H1 (cell line): ENCODE measurements around the gene MYO5A. TPM values are rescaled to one million over a fixed set of nuclear protein-coding genes. Genes with fewer than 3 reads are reported as not detected.

Experiments used
- CTCF ChIA-PET: fragments of 300-600 bp; sonication (Branson Sonifier 250); formaldehyde crosslinking; loops from one replicate; lab custom pipeline; 2021; ENCODE audit not compliant: partially characterized antibody; lab: Charles Lee
- POLR2A ChIA-PET: fragments of 300-600 bp; sonication (Branson Sonifier 250); formaldehyde crosslinking; loops from one replicate; lab custom pipeline; 2021; ENCODE audit warnings: inconsistent platforms; ENCODE audit not compliant: partially characterized antibody; lab: Charles Lee
- DNase-seq, 2 experiments: peaks; one replicate each; pipeline versions ENCODE4 v3.0.0 to v3.0.0-alpha.2; 2010 to 2022; ENCODE audit warnings: low spot score in 2 of 2, low read depth in 1 of 2, mixed read lengths in 1 of 2
- FAIRE-seq: peaks from 2 replicates; lab custom pipeline; 2011; peaks lifted over from hg19 to GRCh38; lab: Jason Lieb, UNC
- H2AFZ ChIP-seq: 2 replicates; pipeline ENCODE4 v1.8.1; 2012; ENCODE audit warnings: low read length, inconsistent platforms
- H2AK5ac ChIP-seq: 2 replicates; pipeline ENCODE4 v1.6.1; 2013; ENCODE audit warnings: low read depth, low read length
- H2BK120ac ChIP-seq: replicated peaks from 2 replicates; pipeline ENCODE3; 2013; ENCODE audit warnings: low read depth, low read length, inconsistent platforms
- H2BK12ac ChIP-seq: 2 replicates; pipeline ENCODE4 v1.6.1; 2013; ENCODE audit warnings: low read depth, low read length
- H2BK15ac ChIP-seq: 2 replicates; pipeline ENCODE4 v1.6.1; 2013; ENCODE audit warnings: low read length
- H2BK20ac ChIP-seq: 2 replicates; pipeline ENCODE4 v1.6.1; 2013; ENCODE audit warnings: low read length
- H2BK5ac ChIP-seq: 2 replicates; pipeline ENCODE4 v1.6.1; 2013; ENCODE audit warnings: low read depth, low read length
- H3K14ac ChIP-seq: 2 replicates; pipeline ENCODE4 v1.6.1; 2013; ENCODE audit warnings: inconsistent platforms; ENCODE audit not compliant: insufficient read length
- H3K18ac ChIP-seq: 2 replicates; pipeline ENCODE4 v1.6.1; 2013; ENCODE audit warnings: low read length; ENCODE audit errors: extremely low read depth
- H3K23ac ChIP-seq: 2 replicates; pipeline ENCODE4 v1.6.1; 2013; ENCODE audit warnings: inconsistent platforms; ENCODE audit not compliant: insufficient read length
- H3K23me2 ChIP-seq: 2 replicates; pipeline ENCODE4 v1.6.1; 2013; ENCODE audit warnings: low read depth, low read length
- H3K27ac ChIP-seq: 2 replicates; pipeline ENCODE4 v1.6.1; 2011; ENCODE audit warnings: low read depth, low read length, inconsistent platforms
- H3K27me3 ChIP-seq, 4 experiments: replicated peaks in 1 of 4; 1 replicate in 1 of 4; 2 replicates in 3 of 4; pipeline versions ENCODE4 v1.6.1 to v1.8.1; 2011 to 2013; ENCODE audit warnings: low read length in 3 of 4, mild to moderate bottlenecking in 3 of 4, inconsistent platforms in 2 of 4, mixed read lengths in 2 of 4, moderate library complexity in 1 of 4; ENCODE audit not compliant: control insufficient read depth in 3 of 4, insufficient read depth in 3 of 4; ENCODE audit errors: extremely low read depth in 1 of 4
- H3K36me3 ChIP-seq, 4 experiments: 2 replicates each; pipeline versions ENCODE4 v1.6.1 to v1.8.1; 2011 to 2013; ENCODE audit warnings: mild to moderate bottlenecking in 4 of 4, low read length in 3 of 4, moderate library complexity in 2 of 4, control low read depth in 1 of 4, inconsistent platforms in 1 of 4; ENCODE audit not compliant: insufficient read depth in 4 of 4, control insufficient read depth in 2 of 4
- H3K4ac ChIP-seq: replicated peaks from 2 replicates; pipeline ENCODE3; 2013; ENCODE audit warnings: low read length, low read depth, mixed read lengths, inconsistent platforms; ENCODE audit not compliant: insufficient read length
- H3K4me1 ChIP-seq, 4 experiments: replicated peaks in 1 of 4; 1 replicate in 1 of 4; 2 replicates in 3 of 4; pipeline versions ENCODE4 v1.6.1 to v1.8.1; 2011 to 2013; ENCODE audit warnings: low read length in 3 of 4, inconsistent platforms in 2 of 4, mixed read lengths in 1 of 4; ENCODE audit not compliant: insufficient read depth in 4 of 4, control insufficient read depth in 3 of 4
- H3K4me2 ChIP-seq, 2 experiments: 2 replicates each; pipeline versions ENCODE4 v1.6.1 to v1.8.1; 2011 to 2013; ENCODE audit warnings: low read depth in 2 of 2, low read length in 2 of 2, control low read depth in 1 of 2, inconsistent platforms in 1 of 2, mild to moderate bottlenecking in 1 of 2; ENCODE audit not compliant: insufficient read depth in 1 of 2
- H3K4me3 ChIP-seq, 4 experiments: fragments of 200-600, 300-600 bp in 1 of 4; sonication (generic), shearing (Covaris generic), sonication (Bioruptor Twin) in 1 of 4; 2 replicates each; pipeline versions ENCODE4 v1.5.1 to v1.8.1; 2011 to 2016; ENCODE audit warnings: low read length in 4 of 4, low read depth in 3 of 4, control low read depth in 2 of 4, inconsistent platforms in 2 of 4, mild to moderate bottlenecking in 2 of 4, mixed read lengths in 1 of 4, moderate library complexity in 1 of 4; ENCODE audit not compliant: insufficient read depth in 2 of 4; ENCODE audit errors: extremely low read depth in 1 of 4
- H3K56ac ChIP-seq: replicated peaks from 2 replicates; pipeline ENCODE3; 2013; ENCODE audit warnings: low read depth, mild to moderate bottlenecking, mixed read lengths, low read length, inconsistent platforms; ENCODE audit not compliant: insufficient read length
- H3K79me1 ChIP-seq: 2 replicates; pipeline ENCODE4 v1.6.1; 2013; ENCODE audit warnings: low read depth, low read length, control low read depth
- H3K79me2 ChIP-seq, 2 experiments: 2 replicates each; pipeline versions ENCODE4 v1.6.1 to v1.8.1; 2012 to 2013; ENCODE audit warnings: low read length in 2 of 2, mild to moderate bottlenecking in 2 of 2, inconsistent platforms in 1 of 2; ENCODE audit not compliant: insufficient read depth in 2 of 2, control insufficient read depth in 1 of 2
- H3K9ac ChIP-seq, 4 experiments: replicated peaks in 1 of 4; 1 replicate in 1 of 4; 2 replicates in 3 of 4; pipeline versions ENCODE4 v1.6.1 to v1.8.1; 2011 to 2013; ENCODE audit warnings: low read depth in 3 of 4, low read length in 3 of 4, control low read depth in 2 of 4, mild to moderate bottlenecking in 2 of 4, moderate library complexity in 2 of 4, inconsistent platforms in 1 of 4; ENCODE audit errors: extremely low read depth in 1 of 4
- H3K9me3 ChIP-seq, 2 experiments: 2 replicates each; pipeline versions ENCODE4 v1.6.1 to v1.8.1; 2012 to 2013; ENCODE audit warnings: mild to moderate bottlenecking in 2 of 2, moderate library complexity in 2 of 2, control low read depth in 1 of 2, inconsistent platforms in 1 of 2, low read depth in 1 of 2, low read length in 1 of 2, mixed read lengths in 1 of 2; ENCODE audit not compliant: insufficient read depth in 2 of 2
- H4K20me1 ChIP-seq, 2 experiments: replicated peaks in 1 of 2; 2 replicates each; pipeline versions ENCODE3 to v1.8.1; 2011 to 2013; ENCODE audit warnings: inconsistent platforms in 2 of 2, low read length in 2 of 2, mild to moderate bottlenecking in 1 of 2; ENCODE audit not compliant: insufficient read depth in 2 of 2, control insufficient read depth in 1 of 2
- H4K5ac ChIP-seq: 2 replicates; pipeline ENCODE4 v1.6.1; 2013; ENCODE audit warnings: low read length, low read depth, mixed read lengths, inconsistent platforms; ENCODE audit not compliant: insufficient read length
- H4K8ac ChIP-seq: 2 replicates; pipeline ENCODE4 v1.8.0; 2013; ENCODE audit warnings: mild to moderate bottlenecking, moderate library complexity, low read length, inconsistent platforms; ENCODE audit not compliant: insufficient read depth; ENCODE audit errors: extremely low read depth
- H4K91ac ChIP-seq: replicated peaks from 2 replicates; pipeline ENCODE3; 2013; ENCODE audit warnings: low read length, mixed read lengths, inconsistent platforms; ENCODE audit not compliant: insufficient read length
- BCL11A ChIP-seq, 2 experiments: IDR thresholded peaks; one replicate each; pipeline ENCODE4 v1.6.1; 2011; ENCODE audit warnings: low read depth in 2 of 2, low read length in 2 of 2, mild to moderate bottlenecking in 2 of 2
- KDM1A ChIP-seq: fragments of 200-600, 300-600 bp; sonication (generic); IDR thresholded peaks from 2 replicates; pipeline ENCODE4 v1.7.1; 2016; ENCODE audit warnings: mild to moderate bottlenecking, low read length, borderline replicate concordance
- KDM5A ChIP-seq: fragments of 200-600 bp; IDR thresholded peaks from 2 replicates; pipeline ENCODE4 v1.7.1; 2012; ENCODE audit warnings: mild to moderate bottlenecking, low read length, inconsistent platforms, mixed read lengths
- NRF1 ChIP-seq: IDR thresholded peaks from 2 replicates; pipeline ENCODE4 v1.6.1; 2011; ENCODE audit warnings: mild to moderate bottlenecking, low read depth, low read length, improper control_type of control experiment
- PHF8 ChIP-seq: fragments of 200-600 bp; sonication (generic); conservative IDR thresholded peaks from 2 replicates; pipeline ENCODE4 v1.7.1; 2012; ENCODE audit warnings: low read depth, mild to moderate bottlenecking, inconsistent platforms, low read length, moderate library complexity
- RBBP5 ChIP-seq: IDR thresholded peaks from 2 replicates; pipeline ENCODE4 v1.7.1; 2012; ENCODE audit warnings: low read depth, mild to moderate bottlenecking, inconsistent platforms, low read length, moderate library complexity, borderline replicate concordance
- SP2 ChIP-seq: IDR thresholded peaks from 2 replicates; pipeline ENCODE4 v1.6.1; 2012; ENCODE audit warnings: mild to moderate bottlenecking, low read length, inconsistent platforms
- SP4 ChIP-seq: IDR thresholded peaks from 2 replicates; pipeline ENCODE4 v1.6.1; 2012; ENCODE audit warnings: low read length, inconsistent platforms
- WGBS, 2 experiments: shearing (Covaris generic) in 1 of 2; methylation state at CpG; one replicate each; pipeline versions ENCODE4 v1.1.6 to v1.1.7; 2013 to 2015; ENCODE audit warnings: low lambda C conversion rate in 2 of 2, mixed read lengths in 2 of 2, inconsistent platforms in 1 of 2, low coverage in 1 of 2, missing lambda C conversion rate in 1 of 2; ENCODE audit not compliant: insufficient replicate concordance in 2 of 2, insufficient coverage in 1 of 2, insufficient read length in 1 of 2; ENCODE audit errors: extremely low coverage in 1 of 2, missing lambda C conversion rate in 1 of 2; 5-methylcytosine and 5-hydroxymethylcytosine counted together
- polyA plus RNA-seq, 7 experiments: library from polyadenylated mRNA; depleted of rRNA in 3 of 7; stranded (reverse) in 5 of 7; unstranded in 2 of 7; fragments of >200 nt in 5 of 7; fragments of 200-250 nt in 2 of 7; gene quantifications; 1 replicate in 5 of 7; 2 replicates in 1 of 7; 4 replicates in 1 of 7; pipeline versions ENCODE4 v1.2.1 to v1.2.3, GENCODE V29; 2011 to 2013; ENCODE audit warnings: missing spikeins in 2 of 7, mixed read lengths in 2 of 7
- total RNA-seq: library from RNA; stranded (reverse); fragmentation: NEBNext Ultra II Directional; extraction: Animal tissue kit (Norgen Biotek cat#: 25700); gene quantifications from 2 replicates; pipeline ENCODE4 v1.2.1, GENCODE V29; 2021

MYO5A gene
- total and polyA plus RNA-seq, 2 of the 8 experiments (the other 6 are each of a cell fraction or from before 2014, with no cell fraction given): 11.4 to 24.7 TPM

GRCh38 chr15:52301265-52301847 is 227.3 kb downstream of the MYO5A start:
- no peaks in the 10 kb centered on the region for H4K20me1 ChIP-seq
- CTCF ChIA-PET: no interaction called here
- H2BK20ac ChIP-seq: no peak overlapping the region
- H4K8ac ChIP-seq: no peak overlapping the region
- peaks cover 0 to 5% (median 0%) of the 10 kb centered on the region in 4 experiments; a peak in 2 of 7 replicates for H3K4me1 ChIP-seq
- no peak overlapping the region for H3K18ac ChIP-seq
- no peak overlapping the region for H3K4me2 ChIP-seq
- H3K56ac ChIP-seq: no peak overlapping the region
- no peaks in the 10 kb centered on the region for H3K36me3 ChIP-seq
- H2BK15ac ChIP-seq: no peak overlapping the region
- POLR2A ChIA-PET: no interaction called here
- no peak overlapping the region for H3K23ac ChIP-seq
- no peaks in the 10 kb centered on the region for H3K79me2 ChIP-seq
- no peak overlapping the region for H3K14ac ChIP-seq
- FAIRE-seq (no peak), DNase-seq (no peak)
- no peak overlapping the region for H3K4me3 ChIP-seq
- H3K27me3 ChIP-seq: no peaks in the 10 kb centered on the region
- H4K91ac ChIP-seq: no peak overlapping the region
- H3K4ac ChIP-seq: no peak overlapping the region
- H3K79me1 ChIP-seq: no peaks in the 10 kb centered on the region
- 88% methylated on average over 2 of the region's 2 CpGs; no CpG with 5 or more reads in 1 of the 2 experiments for WGBS, 2 experiments
- no peak overlapping the region for H3K27ac ChIP-seq
- no peak for TF ChIP-seq BCL11A (IDR thresholded peaks at IDR 0.05; ENCODE audit: low read depth in 2 of 2, low read length in 2 of 2)
- no peak for TF ChIP-seq PHF8
- no peak for TF ChIP-seq NRF1
- TF ChIP-seq SP2: no peak
- no peak for TF ChIP-seq SP4
- TF ChIP-seq KDM5A: no peak
- TF ChIP-seq RBBP5: no peak
- no peak for TF ChIP-seq KDM1A
- no peak overlapping the region for H2AFZ ChIP-seq
- H2BK12ac ChIP-seq: no peak overlapping the region
- no peak overlapping the region for H4K5ac ChIP-seq
- H3K9ac ChIP-seq: no peak overlapping the region
- H3K9me3 ChIP-seq: no peaks in the 10 kb centered on the region
- no peaks in the 10 kb centered on the region for H3K23me2 ChIP-seq
- no peak overlapping the region for H2BK5ac ChIP-seq
- no peak overlapping the region for H2AK5ac ChIP-seq
- H2BK120ac ChIP-seq: no peak overlapping the region
